Activated CD8-positive, alpha-beta memory T cell treated with anti-CD3 and anti-CD28 coated beads, Interleukin-2, amount 50 U/mL, for 24 hours (primary cell): ENCODE data around the gene LPCAT1.

Source experiments
- DNase-seq: peaks from one replicate; pipeline ENCODE4 v3.0.0-alpha.2; 2020; ENCODE audit errors: extremely low read depth

LPCAT1 gene

DNA sequence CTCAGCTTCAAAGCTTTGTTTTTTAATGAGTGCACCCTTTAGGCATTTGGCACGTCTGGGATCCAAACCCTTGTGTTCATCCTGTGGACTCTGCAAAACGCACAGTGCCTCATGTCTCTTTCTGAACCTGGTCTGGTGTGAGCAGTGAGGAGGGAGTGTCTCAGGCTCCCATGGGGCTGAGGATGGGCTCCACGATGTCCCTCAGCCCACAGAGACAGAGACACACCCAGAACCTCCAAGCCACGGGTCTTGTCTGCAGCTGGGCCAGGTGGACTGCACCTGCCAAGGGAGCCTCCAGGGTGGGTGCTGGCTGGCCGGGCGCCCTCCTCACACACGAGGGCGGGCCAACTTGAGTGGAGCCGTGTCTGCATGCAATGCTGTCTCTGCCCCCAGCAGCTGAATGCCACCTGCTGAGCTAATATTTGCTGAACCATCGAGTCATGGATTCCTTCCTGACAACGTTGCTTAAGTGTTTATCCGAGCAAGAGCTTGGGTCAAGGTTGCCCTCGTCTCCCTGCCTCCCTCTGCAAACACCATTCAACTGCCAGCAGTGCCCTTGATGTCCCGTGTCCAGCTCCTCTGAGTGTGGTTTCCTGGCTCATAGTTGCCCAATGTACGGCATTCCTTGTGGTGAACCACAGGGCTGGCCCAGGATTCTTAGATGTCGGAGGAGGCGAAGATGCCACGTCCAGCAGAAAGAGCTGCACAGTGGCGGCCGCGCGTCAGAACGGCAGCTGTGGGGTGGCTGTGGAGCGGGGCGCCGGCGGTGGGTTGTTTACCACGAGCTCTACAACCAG is 31.4 kb upstream of the LPCAT1 start:
- DNase-seq, result no peak

DNA sequence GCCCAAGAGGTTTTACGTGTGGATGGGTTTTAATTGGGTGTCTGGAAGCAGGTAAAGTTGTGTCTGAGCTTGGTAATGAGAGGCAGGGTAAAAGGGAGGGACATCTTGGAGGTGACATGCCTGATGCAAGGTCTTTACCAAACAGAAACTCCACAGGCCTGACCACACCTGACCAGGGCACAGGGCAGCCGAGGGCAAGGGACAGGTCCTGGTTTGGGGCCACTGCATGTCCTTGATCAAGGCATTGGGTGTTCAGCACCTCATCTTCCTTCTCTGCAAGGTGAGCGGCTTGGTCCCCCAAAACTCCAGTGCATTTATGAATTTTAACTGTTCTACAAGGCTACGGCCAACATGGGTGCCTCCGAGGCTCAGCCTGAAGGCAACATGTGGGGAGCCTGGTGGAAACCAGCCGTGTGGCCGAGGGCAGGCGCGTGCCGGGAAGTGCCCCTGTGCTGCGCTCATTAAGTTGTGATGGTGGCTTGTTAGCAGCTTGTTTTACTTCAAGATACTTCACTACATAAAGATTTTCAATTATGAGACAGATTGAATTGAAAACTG is 30.7 kb upstream of the LPCAT1 start:
- no peak for DNase-seq

DNA sequence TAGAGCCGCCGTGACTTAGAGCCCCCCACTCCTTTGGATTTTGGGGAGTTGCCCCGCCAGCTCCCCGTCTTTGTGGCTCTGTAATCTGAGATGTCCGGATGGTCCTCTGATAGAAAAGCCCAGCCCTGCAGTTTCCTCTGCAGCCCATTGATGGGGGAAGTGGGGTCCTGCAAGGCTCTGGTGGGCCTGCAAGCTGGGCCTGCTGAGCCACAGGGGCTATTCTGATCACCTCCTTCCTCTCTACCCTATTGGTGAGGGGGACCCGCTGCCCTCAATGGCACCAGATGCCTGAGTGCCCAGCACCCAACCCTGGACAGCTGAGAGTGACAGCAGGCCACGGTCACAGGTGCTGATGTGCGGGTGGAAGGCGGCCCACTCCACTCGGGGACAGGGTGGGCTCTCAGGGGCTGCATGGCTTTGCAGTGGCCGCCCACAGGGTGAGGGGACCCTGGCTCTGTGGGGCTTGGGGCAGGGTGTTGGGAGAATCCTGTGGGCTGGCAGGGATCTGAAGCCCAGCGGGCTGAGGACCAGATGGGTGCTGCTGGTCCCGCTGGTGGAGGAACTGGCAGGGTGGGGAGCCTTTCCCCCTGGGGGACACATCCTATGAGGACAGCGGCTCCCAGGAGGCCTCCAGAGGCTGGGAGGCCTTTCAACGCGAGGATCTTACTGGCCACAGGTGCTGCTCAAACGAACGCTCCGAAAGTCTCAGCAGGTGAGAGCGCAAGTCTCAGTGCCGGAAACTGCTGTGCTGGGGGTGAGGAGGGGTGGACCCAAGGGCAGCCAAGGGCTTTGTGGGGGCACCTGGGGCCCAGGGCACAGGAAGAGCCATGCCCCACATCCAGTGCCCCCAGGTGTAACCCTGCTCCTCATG is 30.0 kb upstream of the LPCAT1 start:
- no peak for DNase-seq

DNA sequence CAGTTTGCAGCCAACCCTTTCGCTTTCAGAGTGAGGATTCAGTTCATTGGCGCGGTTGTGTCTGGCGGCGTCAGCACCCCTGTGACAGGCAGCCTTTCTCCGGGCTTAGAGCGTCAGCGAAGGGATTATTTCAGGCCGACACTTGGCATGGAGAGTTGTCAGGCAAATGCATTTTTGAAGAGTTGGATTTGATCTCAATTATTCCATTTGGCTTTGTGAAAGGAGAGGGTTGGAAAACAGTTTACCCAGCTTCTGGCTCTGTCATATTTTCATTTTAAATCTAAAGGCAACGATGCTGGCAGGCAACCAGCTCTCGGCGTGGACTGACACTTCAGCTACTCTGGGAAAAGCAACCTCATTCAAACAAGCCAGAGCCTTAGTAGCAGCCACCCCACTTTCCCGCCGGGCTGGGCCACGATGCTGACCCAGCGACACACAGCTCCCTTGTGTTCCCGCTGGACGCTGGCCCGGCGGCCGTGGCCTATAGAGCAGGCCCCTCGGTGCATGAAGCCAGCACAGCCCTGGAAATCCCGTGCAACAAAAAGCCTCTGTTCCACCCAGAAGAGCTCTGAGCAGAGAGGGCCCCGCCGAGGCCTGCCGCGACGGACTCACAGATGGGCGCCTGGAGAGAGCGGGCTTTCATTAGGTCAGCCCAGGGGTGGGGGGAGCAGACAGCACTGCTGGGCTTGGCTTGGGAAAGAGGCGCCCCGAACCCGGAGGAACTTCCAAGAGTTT is 28.9 kb upstream of the LPCAT1 start:
- no peak for DNase-seq

DNA sequence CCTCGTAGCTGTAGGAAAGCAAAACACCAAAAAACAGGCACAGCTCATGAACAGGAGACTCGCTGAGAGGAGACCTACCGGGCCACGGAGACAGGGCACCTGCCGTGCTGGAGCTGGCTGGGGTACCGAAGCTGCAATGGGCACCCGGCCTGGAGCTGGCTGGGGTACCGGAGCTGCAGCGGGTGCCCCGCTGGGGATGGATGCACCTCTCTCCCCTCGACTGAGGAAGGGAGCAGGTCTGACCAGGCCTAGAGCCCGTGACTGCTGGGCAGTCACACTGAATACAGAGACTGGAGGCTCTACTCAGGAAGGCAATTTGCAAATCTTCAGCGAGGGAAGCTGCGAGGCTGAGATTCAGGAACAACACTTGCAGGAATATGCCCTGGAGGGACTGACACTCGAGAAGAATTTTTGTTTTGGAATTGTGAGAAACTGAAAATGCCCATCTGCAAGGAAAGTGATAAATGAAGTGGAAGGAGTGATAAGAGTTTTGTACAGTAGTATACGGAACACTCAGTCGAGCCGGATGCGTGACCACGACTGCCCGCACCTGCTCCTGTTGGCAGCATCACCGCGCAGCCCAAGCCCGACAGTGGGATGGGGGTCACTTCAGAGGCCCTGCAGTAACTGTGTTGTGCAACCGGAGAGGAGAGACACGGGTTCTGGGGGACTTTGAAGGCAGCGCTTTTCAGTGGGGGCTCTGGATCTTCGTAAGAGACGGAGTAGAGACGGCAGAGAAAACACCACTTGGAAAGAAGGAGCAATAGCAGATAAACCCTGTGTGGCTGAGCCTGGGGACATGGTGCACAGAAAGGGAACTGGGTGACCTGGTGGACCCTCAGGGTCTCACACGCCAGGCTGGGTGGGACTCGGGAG is 27.9 kb upstream of the LPCAT1 start:
- DNase-seq, result no peak

DNA sequence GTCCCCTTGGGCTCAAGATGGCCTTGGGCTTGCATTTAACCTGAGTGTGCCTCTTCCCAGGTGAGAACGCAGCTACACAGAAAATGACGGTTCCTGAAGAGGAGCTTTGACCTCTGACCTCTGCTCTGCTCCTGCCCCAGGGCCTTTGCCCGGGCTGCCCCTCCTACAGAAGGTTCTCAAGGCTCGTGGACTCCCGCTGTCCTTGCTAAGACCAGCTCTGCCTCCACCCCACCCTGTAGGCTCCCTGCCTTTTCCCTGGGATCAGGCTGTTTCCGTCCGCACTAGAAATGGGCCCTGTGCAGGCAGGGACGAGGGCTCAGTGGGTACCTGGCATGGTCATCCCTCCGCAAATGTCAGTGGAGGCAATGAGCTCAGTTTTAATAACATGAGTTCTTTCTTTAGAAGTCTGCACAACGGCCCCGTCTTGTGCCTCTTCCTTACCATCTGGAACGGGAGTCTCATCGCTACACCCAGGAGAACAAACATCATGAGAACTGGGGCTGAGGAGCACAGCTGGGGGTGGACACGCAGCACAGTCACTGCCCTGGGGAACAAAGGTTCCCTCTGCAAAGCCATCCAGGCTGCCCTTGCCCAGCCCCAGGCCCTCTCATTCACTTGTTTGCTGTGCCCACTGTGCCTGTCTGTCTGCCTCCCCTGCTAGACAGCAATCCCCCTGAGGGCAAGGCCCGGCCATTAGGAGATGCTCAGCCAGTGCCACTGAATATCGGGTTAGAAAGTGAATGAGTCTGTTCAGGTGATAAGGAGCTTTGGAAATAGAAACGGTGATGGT is 26.7 kb upstream of the LPCAT1 start:
- no peak for DNase-seq

DNA sequence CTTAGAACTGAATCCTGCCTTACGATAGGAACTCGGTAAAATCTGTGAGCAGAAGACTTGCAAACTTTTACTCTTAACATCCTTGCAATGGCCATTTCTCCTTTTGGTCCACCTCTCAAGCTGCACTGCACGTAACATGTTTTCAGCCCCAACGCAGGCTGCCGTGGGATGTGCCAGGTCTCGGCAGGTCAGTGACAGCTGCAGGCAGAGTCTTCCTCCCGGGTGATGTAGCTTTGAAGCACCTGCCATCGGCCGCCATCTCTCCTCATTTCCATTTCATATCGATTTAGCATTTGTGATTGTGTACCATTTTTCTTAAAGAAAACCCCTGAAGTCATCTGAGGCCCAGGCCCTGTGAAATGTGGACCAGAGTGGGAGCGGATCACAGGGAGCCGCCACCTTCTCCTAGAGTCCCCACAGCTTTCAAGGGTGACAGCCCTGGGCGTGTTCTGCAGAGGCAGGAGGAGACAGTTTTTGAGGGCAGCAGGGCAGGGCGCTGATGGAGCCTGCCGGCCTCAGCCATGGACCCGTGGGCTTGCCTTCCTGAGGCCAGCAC is 25.8 kb upstream of the LPCAT1 start:
- no peak for DNase-seq

DNA sequence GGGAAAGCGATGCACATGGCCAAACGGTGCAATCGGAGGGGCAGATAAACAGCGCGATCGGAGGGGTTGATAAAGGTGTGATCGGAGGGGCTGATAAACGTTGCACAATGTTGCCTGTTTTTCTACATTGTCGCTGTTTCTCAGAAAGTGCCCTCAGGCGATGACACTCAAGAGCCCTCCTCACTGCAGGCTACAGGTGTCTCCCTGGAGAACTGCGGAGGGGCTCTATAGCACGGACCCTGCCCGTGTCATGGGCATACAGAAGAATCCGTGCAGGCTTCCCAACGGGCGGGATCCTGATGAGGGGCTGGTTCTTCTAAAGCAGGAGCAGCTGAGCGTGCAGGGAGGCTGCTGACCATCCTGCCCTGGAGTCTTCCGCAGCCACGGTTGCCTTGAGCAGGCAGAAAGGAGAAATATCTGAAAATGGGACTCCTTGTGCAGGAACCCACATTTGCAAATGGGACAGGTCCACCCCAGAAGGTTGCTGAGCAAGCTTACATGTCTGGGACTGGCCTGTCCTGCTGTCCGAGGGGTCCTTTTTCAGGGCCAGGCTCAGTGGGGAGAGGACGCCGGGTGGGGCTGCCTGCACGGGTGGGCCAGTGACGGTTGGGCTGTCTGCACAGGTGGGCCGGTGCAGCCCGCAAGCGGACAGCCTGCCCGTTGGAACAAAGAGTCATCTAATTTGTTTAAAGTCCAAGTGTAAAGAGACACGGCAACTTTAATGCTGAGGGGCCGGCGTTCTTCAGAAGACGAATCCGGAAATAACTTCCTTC is 25.1 kb upstream of the LPCAT1 start:
- DNase-seq, result no peak

DNA sequence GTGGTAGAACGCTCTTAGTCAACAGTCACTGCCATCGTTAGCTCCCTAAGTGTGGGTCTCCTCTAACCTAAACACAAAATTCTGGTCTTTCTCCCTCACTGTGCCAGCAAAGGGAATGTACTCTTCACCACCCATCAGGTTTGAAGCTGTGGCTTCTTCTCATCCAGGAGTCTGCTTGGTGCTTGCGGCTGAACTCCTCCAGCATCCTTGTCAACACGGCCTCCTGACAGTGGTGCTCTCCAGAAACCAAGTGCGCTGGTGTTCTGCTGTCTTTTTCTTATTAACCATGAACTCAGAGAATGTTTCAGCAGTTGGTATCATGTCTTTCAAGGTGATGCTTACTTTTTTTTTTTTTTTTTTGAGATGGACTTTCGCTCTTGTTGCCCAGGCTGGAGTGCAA is 23.9 kb upstream of the LPCAT1 start:
- DNase-seq, result no peak

DNA sequence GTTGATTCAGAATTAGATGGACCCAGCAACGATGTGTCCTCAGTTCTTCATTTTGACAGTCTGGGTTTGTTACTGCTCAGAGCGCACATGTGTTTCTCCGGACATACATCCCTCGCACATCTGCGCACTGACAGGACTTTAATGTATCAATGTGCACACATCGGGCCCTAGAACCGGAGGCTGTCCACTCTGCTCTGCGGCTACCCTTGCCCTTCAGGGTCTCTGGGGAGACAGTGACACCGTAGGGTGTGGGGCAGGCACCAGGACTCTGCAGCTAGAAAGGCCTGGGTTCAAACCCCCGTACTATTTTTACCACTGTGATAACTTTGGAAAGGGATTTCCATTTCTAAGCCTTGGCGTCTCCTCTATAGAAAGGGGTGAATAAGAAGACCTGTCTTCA is 23.5 kb upstream of the LPCAT1 start:
- DNase-seq, result no peak

DNA sequence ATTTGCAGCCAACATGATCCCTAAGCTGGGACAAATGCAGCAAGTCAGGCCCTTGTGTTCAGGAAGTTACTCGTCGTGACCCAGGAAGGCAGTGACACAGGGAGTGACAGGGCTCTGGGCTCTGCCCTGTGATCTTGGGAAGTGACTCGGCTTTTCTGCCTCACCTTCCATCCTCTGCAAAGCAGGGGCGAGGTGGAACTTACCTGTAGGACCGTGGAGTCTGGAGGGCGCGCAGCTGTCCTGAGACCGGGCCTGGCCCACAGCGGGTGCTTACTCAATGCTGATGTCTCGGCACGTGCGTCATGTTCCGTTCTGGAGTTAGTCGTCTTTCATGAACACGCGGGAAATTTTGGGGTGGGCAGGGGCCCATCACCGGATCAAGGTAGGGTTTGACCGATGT is 22.8 kb upstream of the LPCAT1 start:
- DNase-seq, result no peak

DNA sequence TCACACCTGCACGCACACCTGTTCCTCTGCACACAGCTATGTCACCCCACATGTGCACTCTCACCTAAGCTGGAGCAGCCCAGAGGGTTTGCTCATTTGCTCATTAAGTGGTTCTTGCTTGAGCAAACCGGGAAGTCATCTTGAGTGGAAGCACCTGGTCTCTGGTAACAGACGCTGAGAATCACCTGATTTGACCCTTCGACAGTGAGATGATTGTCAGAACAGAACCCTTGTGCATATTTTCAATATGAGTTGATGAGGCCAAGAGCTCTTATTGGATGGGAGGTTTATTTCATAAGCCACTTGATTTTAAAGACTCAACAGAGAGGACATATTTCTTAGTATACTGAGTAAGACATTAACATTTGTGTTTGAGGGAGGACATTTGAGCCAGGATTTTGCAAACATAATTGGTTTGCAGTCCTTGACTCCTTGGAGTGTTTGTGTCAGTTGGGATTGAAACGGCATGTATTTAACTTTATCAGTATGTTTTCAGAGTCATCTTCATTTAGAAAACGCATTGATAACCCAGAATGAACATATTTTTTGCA is 22.1 kb upstream of the LPCAT1 start:
- no peak for DNase-seq

DNA sequence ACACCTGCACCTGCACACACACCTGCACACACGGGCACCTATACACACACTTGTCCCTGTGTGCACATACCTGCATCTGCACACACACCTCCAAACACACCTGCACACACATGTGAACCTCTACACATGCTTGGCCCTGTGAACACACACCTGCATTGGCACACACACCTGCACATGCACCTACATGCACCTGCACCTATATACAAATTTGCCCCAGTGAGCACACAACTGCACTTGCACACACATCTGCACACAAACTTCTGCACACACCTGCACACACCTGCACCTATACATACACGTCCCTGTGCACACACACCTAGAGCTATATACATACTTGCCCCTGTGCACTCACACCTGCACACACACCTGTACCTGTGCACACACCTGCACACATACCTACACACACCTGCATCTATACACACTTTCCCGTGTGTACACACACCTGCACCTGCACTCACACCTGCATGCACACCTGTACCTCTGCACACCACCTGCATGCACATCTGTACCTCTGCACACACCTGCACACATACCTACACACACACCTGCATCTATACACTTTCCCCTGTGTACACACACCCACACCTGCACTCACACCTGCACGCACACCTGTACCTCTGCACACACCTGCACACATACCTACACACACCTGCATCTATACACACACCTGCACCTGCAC is 21.5 kb upstream of the LPCAT1 start:
- DNase-seq, result no peak

DNA sequence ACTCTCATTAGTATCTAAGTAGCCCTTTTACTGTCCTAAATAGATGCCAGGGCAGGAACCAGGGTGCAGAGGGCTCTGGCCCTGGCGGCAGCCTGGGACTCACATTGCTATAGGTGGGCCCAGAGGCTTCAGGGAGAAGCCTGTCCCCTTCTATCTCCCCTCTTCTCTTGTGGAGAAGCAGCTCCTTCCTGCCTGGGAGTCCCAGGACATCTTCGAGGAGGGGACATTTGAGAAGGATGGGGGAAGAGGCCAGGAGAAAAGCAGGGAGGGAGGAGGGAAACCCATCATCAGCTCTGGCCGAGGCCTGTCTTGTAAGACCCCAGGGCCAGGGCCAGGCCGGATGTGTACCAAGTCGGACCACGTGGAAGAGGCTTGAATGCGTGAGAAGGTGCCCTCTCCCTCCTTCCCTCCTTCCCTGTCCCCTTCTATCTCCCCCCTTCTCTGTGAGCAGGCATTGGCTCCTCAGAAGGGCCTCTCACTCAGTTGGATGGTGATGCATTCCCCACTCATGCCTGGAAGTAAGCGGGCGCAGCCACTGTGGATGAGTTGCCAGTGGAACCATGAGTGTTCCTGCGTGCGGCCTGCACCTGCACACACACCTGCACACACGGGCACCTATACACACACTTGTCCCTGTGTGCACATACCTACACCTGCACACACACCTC is 20.7 kb upstream of the LPCAT1 start:
- no peak for DNase-seq

DNA sequence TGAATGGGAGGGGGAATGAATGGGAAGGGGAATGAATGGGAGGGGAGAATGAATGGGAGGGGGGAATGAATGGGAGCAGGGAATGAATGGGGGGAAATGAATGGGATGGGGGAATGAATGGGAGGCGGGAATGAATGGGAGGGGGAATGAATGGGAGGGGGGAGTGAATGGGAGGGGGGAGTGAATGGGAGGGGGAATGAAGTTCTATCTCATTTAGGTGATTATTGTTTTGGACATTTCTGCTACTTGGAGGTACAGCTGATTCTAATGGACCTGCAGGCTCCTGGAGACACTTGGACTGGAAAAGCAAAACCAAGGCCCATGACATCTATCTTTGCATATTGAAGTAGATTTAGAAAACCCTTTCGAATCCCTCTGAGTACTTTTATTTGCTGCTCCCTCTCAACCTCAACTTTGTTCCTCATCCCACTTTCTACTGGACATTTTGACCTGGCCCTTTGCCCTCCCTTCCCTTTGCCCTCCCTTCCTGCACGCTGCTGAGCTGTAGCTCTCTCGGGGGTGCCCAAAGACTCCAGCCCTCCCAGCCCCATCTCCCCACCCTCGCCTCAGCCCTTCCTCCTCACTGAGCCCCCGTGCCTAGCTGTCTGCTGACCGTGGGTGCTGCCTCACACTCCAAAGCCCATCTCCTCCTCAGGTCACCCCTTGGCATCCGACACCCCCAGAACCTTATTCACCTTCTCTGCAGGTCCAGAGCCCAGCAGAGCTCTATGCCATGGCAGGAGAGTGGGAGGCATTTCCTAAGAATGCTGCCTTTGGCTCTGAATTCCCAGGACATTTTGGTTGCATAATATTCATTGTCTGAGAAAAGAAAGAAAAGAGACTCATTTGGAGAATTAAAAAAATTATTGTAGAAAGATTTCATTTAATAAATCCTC is 19.9 kb upstream of the LPCAT1 start:
- no peak for DNase-seq

DNA sequence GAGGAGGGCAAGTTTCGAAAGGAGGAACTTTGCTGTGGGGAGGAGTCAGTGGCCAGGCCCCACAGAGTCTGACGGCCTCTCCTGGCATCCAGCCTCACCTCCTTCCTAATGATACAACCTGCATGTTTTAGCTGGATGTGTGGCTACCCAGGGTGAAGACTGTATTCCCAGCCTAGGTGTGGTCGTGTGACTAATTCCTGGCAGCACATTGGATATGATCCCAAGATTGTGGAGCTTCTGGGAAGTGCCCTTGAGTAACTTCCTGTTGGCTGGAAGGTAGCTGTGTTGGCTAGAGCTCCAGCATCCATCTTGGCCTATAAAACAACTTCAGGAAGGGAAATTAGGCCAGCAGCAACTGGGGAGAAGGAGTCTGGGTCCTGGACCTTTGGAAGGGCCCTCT is 19.0 kb upstream of the LPCAT1 start:
- DNase-seq, result no peak
